Neutrophil (primary cell): Measurements from ENCODE around the gene TBL3.

Experiments
- H3K27ac ChIP-seq: fragments of 200-600 bp; sonication (generic); 2 replicates; pipeline ENCODE4 v1.5.1; 2016; ENCODE audit warnings: mild to moderate bottlenecking, moderate library complexity
- H3K27me3 ChIP-seq: fragments of 200-600 bp; sonication (generic); 2 replicates; pipeline ENCODE4 v1.6.0; 2016; ENCODE audit warnings: mild to moderate bottlenecking
- H3K36me3 ChIP-seq: fragments of 200-600 bp; sonication (generic); 2 replicates; pipeline ENCODE4 v1.5.1; 2017
- H3K4me1 ChIP-seq, 2 experiments: fragments of 200-600 bp in 1 of 2; sonication (generic) in 1 of 2; 1 replicate in 1 of 2; 2 replicates in 1 of 2; pipeline versions ENCODE4 v1.5.1 to v1.6.1; 2013 to 2016; ENCODE audit warnings: low read depth in 1 of 2, low read length in 1 of 2, mild to moderate bottlenecking in 1 of 2, moderate library complexity in 1 of 2; ENCODE audit not compliant: control insufficient read depth in 1 of 2, insufficient read depth in 1 of 2
- H3K4me3 ChIP-seq, 2 experiments: fragments of 200-600 bp in 1 of 2; sonication (generic) in 1 of 2; 1 replicate in 1 of 2; 2 replicates in 1 of 2; pipeline ENCODE4 v1.5.1; 2013 to 2016; ENCODE audit warnings: low read depth in 1 of 2, low read length in 1 of 2, mild to moderate bottlenecking in 1 of 2, moderate library complexity in 1 of 2
- H3K9me3 ChIP-seq: fragments of 200-600 bp; sonication (generic); 2 replicates; pipeline ENCODE4 v1.5.1; 2016
- CTCF ChIP-seq: fragments of 200-600 bp; sonication (generic); IDR thresholded peaks from 2 replicates; pipeline ENCODE4 v1.5.1; 2016; ENCODE audit warnings: antibody characterized with exemption

TBL3 gene

DNA sequence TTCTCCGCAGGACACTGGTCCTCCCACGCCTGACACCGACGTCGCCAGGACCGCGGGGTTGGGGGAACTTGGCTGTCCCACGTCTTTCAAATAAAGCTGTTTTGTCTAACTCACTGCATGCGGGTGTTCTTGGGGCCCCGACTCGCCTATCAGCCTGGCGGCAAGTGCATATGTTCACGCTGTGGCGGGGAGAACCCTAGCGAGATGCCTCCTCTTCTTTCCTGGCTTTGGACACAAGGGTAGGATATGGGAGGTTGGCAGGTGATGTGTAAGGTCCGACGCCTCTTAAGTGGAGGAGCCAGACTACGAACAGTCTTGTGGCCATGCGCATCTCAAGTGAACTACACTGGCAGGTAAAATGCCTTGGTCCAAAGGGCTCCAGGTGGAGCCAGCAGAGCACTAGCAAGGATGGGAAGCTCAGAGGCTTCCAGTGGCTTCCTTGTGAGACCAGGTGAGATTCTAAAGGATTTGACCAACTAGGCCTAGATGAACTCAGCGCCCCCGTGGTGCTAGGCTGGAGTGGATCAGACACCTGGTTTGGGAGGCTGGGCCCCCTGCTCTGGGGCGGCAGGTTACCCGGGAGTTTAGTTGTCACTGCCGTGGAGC, 6.4 kb upstream of the TBL3 start:
- peaks cover 28 to 31% of the 10 kb centered on the region in 2 experiments for H3K4me1 ChIP-seq

GRCh38 chr16:1966460-1966859, 5.4 kb upstream of the TBL3 start, which contains the start of gene RNF151:
Gene RNF151, plus strand, starts transcription at chr16:1966856. Its CDS starts 26 bp downstream, at chr16:1966882.
- H3K27me3 ChIP-seq = no peaks in the 10 kb centered on the region
- peaks cover 15% of the 10 kb centered on the region for H3K36me3 ChIP-seq
- H3K9me3 ChIP-seq = no peaks in the 10 kb centered on the region
- H3K4me1 ChIP-seq = peaks cover 34% of the 10 kb centered on the region in 2 experiments
- H3K4me3 ChIP-seq = peak within 1 kb of the TSS; percentile 80 to 87
- no peak for TF ChIP-seq CTCF
- H3K27ac ChIP-seq = peak within 1 kb of the TSS; percentile 88

More for the DNA sequence above, 6.4 kb upstream of the TBL3 start:
- no peaks in the 10 kb centered on the region for H3K9me3 ChIP-seq
- no peaks in the 10 kb centered on the region for H3K27me3 ChIP-seq
- TF ChIP-seq CTCF = no peak
- H3K36me3 ChIP-seq = peaks cover 20% of the 10 kb centered on the region
- peak overlapping the region; percentile 88 for H3K27ac ChIP-seq
- H3K4me3 ChIP-seq = peak overlapping the region; percentile 80 to 87

DNA sequence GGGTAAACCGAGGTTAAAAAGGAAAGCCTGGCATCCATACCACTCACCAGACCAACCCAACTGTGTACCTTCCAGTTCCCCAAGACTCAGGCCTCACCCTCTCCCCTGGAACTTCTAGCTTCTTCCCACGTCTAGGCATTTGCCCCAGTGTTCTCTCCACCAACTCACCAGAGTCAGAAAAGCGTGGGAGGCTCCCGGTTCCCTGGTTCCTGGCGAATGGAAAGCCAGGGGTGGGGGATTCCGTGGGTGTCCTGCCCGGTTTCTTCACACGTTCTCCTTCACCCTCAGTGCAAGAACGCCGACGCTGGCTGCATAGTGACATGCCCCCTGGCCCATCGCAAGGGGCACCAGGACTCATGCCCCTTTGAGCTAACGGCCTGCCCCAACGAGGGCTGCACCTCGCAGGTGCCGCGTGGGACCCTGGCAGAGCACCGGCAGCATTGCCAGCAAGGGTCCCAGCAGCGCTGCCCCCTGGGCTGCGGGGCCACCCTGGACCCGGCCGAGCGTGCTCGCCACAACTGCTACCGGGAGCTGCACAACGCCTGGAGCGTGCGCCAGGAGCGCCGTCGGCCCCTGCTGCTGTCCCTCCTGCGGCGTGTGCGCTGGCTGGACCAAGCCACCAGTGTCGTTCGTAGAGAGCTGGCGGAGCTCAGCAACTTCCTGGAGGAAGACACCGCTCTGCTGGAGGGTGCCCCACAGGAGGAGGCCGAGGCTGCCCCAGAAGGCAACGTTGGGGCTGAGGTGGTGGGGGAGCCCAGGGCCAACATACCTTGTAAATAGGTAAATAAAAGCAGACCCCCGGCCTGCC, 3.5 kb upstream of the TBL3 start:
- H3K4me3 ChIP-seq = no peak overlapping the region
- H3K27ac ChIP-seq = no peak overlapping the region
- peaks cover 39 to 45% of the 10 kb centered on the region in 2 experiments for H3K4me1 ChIP-seq
- no peaks in the 10 kb centered on the region for H3K27me3 ChIP-seq
- no peak for TF ChIP-seq CTCF
- H3K36me3 ChIP-seq = no peaks in the 10 kb centered on the region
- no peaks in the 10 kb centered on the region for H3K9me3 ChIP-seq

GRCh38 chr16:1972490-1972877, 631 bp downstream of the TBL3 start:
- TF ChIP-seq CTCF = no peak
- Histone ChIP-seq H3K27ac (peak overlapping the region; percentile 96), H3K4me1 (peaks cover 19 to 22% of the 10 kb centered on the region in 2 experiments), H3K36me3 (peaks cover 32% of the 10 kb centered on the region), H3K27me3 (no peaks in the 10 kb centered on the region), H3K9me3 (no peaks in the 10 kb centered on the region), H3K4me3 (peak overlapping the region; percentile 88 to 99)

DNA sequence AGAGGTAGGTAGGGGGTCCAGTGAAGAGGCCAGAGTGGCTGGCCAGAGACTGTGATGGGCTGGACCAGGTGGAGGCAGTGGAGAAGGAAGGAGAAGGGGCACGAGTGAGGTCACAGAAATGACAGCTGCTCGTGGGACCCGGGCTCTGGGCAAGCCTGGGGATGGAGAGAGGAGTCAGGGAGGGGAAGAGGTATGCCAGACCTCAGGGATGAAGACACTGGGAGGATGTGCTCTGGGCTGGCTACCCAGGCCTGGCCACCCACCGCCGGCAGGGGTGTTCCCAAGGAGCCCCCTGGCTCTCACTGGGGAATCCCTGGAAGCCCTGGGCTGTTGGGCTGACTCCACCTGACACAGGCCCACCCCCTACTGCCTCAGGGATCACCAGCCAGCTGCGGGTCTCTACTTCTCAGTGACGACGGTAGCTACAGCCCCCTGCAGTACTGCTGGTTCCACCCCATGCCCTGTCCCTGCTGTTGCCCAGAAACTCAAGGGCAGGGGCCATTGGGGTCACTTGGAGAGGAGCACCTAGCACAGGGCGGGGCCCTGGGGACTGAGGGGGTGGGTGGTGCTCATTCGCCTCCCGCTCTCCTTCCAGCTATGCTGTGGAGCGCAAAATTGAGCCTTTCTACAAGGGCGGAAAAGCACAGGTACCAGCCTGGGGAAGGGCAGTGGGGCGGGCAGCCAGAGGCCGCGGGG, 1.8 kb downstream of the TBL3 start:
- peaks cover 41% of the 10 kb centered on the region for H3K36me3 ChIP-seq
- H3K27ac ChIP-seq = no peak overlapping the region
- H3K4me1 ChIP-seq = peaks cover 19 to 22% of the 10 kb centered on the region in 2 experiments
- no peaks in the 10 kb centered on the region for H3K9me3 ChIP-seq
- TF ChIP-seq CTCF = no peak
- peaks cover 9% of the 10 kb centered on the region for H3K27me3 ChIP-seq
- no peak overlapping the region for H3K4me3 ChIP-seq
